ENCODE measurements around the gene ITIH5. TPM values are rescaled to one million over a fixed set of nuclear protein-coding genes. Genes with fewer than 3 reads are reported as not detected.

Gene ITIH5
- total RNA-seq, 3 donors from 2014 or later (not counting 1 experiment from before 2014, with no cell fraction given): not detected

DNA sequence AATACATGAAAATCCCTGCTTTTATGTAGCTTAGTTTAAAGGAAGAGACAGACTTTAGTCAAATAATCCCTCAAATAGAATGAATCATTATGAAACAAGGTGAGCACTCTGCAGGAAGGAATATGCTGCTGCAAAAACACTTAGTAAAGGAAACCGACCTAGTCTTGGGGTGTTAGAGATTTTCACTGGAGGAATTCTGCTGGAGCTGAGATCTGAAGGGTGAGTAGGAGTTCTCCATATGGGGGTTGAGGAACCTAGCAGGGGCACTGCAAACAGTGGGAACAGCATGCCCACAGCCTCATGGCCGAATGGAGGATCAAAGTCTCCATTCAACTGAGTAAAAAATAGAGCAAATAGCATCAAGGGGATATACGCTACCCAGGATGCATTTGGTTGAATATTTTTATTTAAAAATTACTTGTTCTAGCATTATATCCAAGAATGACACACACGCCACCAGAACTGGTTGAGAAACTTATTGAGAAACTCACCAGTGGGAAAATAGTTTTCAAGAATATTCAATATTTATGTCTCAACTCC is 39.8 kb upstream of the ITIH5 start:
- no peak overlapping the region for H3K27ac ChIP-seq (ENCODE audit: low read length)
- 75% methylated on average over 2 of the region's 4 CpGs for WGBS (ENCODE audit: insufficient coverage)
- Mint-ChIP-seq H3K27ac (no peak overlapping the region), H3K9me3 (no peaks in the 10 kb centered on the region), H3K4me1 (no peaks in the 10 kb centered on the region), H3K36me3 (no peaks in the 10 kb centered on the region), H3K4me3 (no peak overlapping the region), H3K27me3 (ENCODE audit: low read depth in 2 of 2) (peaks cover 33 to 62% of the 10 kb centered on the region in 2 donors)
- peaks cover 4% of the 10 kb centered on the region for H3K27me3 ChIP-seq (ENCODE audit: control insufficient read depth, insufficient read depth, low read length)
- H3K4me1 ChIP-seq (ENCODE audit: control insufficient read depth, insufficient read depth, low read length): no peaks in the 10 kb centered on the region
- no peaks in the 10 kb centered on the region for H3K9me3 ChIP-seq (ENCODE audit: control insufficient read depth, insufficient read depth, low read length)
- intact Hi-C loops (cut with micrococcal nuclease): no loop called here
- ATAC-seq (no peak), DNase-seq (no peak)
- no peak overlapping the region for H3K4me3 ChIP-seq (ENCODE audit: low read length)
- TF ChIP-seq CTCF (IDR thresholded peaks at IDR 0.05): no peak
- no peaks in the 10 kb centered on the region for H3K36me3 ChIP-seq (ENCODE audit: control insufficient read depth, insufficient read depth, low read length)

- DNase-seq (no peak), ATAC-seq (no peak)
- Mint-ChIP-seq H3K27ac (no peak overlapping the region), H3K27me3 (ENCODE audit: low read depth in 2 of 2) (peaks cover 33 to 53% of the 10 kb centered on the region in 2 donors), H3K9me3 (no peaks in the 10 kb centered on the region), H3K4me3 (no peak overlapping the region), H3K4me1 (no peaks in the 10 kb centered on the region), H3K36me3 (no peaks in the 10 kb centered on the region)
- no peaks in the 10 kb centered on the region for H3K4me1 ChIP-seq (ENCODE audit: control insufficient read depth, insufficient read depth, low read length)
- H3K27me3 ChIP-seq (ENCODE audit: control insufficient read depth, insufficient read depth, low read length): peaks cover 4% of the 10 kb centered on the region
- H3K9me3 ChIP-seq (ENCODE audit: control insufficient read depth, insufficient read depth, low read length): no peaks in the 10 kb centered on the region
- TF ChIP-seq CTCF (IDR thresholded peaks at IDR 0.05): no peak
- no peaks in the 10 kb centered on the region for H3K36me3 ChIP-seq (ENCODE audit: control insufficient read depth, insufficient read depth, low read length)
- H3K27ac ChIP-seq (ENCODE audit: low read length): no peak overlapping the region
- H3K4me3 ChIP-seq (ENCODE audit: low read length): no peak overlapping the region
- 97% methylated on average over 3 of the region's 3 CpGs for WGBS (ENCODE audit: insufficient coverage)
- intact Hi-C loops (cut with micrococcal nuclease): no loop called here
Observed at GRCh38 chr10:7705341-7705740, 38.6 kb upstream of the ITIH5 start.

- Mint-ChIP-seq H3K9me3 (no peaks in the 10 kb centered on the region), H3K27ac (no peak overlapping the region), H3K4me3 (no peak overlapping the region), H3K27me3 (ENCODE audit: low read depth in 2 of 2) (peaks cover 36 to 58% of the 10 kb centered on the region in 2 donors), H3K36me3 (no peaks in the 10 kb centered on the region), H3K4me1 (no peaks in the 10 kb centered on the region)
- H3K27ac ChIP-seq (ENCODE audit: low read length): no peak overlapping the region
- intact Hi-C loops (cut with micrococcal nuclease): no loop called here
- no peaks in the 10 kb centered on the region for H3K9me3 ChIP-seq (ENCODE audit: control insufficient read depth, insufficient read depth, low read length)
- H3K36me3 ChIP-seq (ENCODE audit: control insufficient read depth, insufficient read depth, low read length): no peaks in the 10 kb centered on the region
- ATAC-seq (no peak), DNase-seq (no peak)
- H3K4me3 ChIP-seq (ENCODE audit: low read length): no peak overlapping the region
- whole genome bisulfite sequencing (ENCODE audit: insufficient coverage): 91% methylated on average over 7 of the region's 8 CpGs
- H3K4me1 ChIP-seq (ENCODE audit: control insufficient read depth, insufficient read depth, low read length): no peaks in the 10 kb centered on the region
- peaks cover 4% of the 10 kb centered on the region for H3K27me3 ChIP-seq (ENCODE audit: control insufficient read depth, insufficient read depth, low read length)
- TF ChIP-seq CTCF (IDR thresholded peaks at IDR 0.05): no peak
Observed at GRCh38 chr10:7704071-7705016, 37.6 kb upstream of the ITIH5 start.
